ENCODE data around the gene CHI3L2.

DNA sequence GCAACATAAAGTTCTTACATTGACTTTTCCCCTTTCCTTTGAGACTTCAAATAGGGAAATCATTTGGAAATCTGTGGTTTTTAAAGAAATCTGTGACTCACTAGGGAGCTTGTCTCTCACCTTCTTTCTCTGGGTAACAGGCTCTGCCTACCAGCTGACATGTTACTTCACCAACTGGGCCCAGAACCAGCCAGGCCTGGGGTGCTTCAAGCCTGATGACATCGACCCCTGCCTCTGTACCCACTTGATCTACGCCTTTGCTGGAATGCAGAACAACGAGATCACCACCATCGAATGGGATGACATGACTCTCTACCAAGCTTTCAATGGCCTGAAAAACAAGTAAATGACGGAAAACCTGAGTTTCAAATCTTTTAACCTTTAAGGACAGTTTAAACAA, 53.9 kb downstream of the CHI3L2 start:
- TF ChIP-seq CTCF (IDR thresholded peaks at IDR 0.05) (no peak), POLR2A (IDR thresholded peaks at IDR 0.05; ENCODE audit: low read length) (no peak)

Measured in A549 (cell line).